Spleen (tissue), 11 donors: ENCODE data around the gene ATP10D. TPM values are rescaled to one million over a fixed set of nuclear protein-coding genes. Genes with fewer than 3 reads are reported as not detected.

ENCODE experiments used
- DNase-seq: peaks from one replicate; pipeline ENCODE4 v3.0.0-alpha.2; 2020
- H3K27ac ChIP-seq, 8 donors: fragments of 200-600 bp; sonication (generic) in 7 of 8; 1 replicate in 4 of 8; 2 replicates in 4 of 8; pipeline versions ENCODE4 v1.5.0 to v1.8.0; 2016 to 2021; ENCODE audit warnings: inconsistent platforms in 4 of 8, mild to moderate bottlenecking in 4 of 8, moderate library complexity in 1 of 8
- H3K27me3 ChIP-seq, 7 donors: fragments of 200-600 bp; sonication (generic) in 6 of 7; replicated peaks in 1 of 7; 1 replicate in 4 of 7; 2 replicates in 3 of 7; pipeline versions ENCODE4 v1.5.0 to v1.8.0; 2016 to 2021; ENCODE audit warnings: inconsistent platforms in 3 of 7, mild to moderate bottlenecking in 1 of 7
- H3K36me3 ChIP-seq, 6 donors: fragments of 200-600 bp; sonication (generic) in 5 of 6; 1 replicate in 4 of 6; 2 replicates in 2 of 6; pipeline versions ENCODE4 v1.5.0 to v1.8.0; 2016 to 2021; ENCODE audit warnings: inconsistent platforms in 2 of 6
- H3K4me1 ChIP-seq, 6 donors: fragments of 200-600 bp; sonication (generic) in 5 of 6; 1 replicate in 3 of 6; 2 replicates in 3 of 6; pipeline versions ENCODE4 v1.5.0 to v1.8.0; 2016 to 2021; ENCODE audit warnings: inconsistent platforms in 3 of 6
- H3K4me3 ChIP-seq, 8 donors: fragments of 200-600 bp; sonication (generic) in 7 of 8; 1 replicate in 4 of 8; 2 replicates in 4 of 8; pipeline versions ENCODE4 v1.5.0 to v1.8.0; 2016 to 2021; ENCODE audit warnings: inconsistent platforms in 4 of 8, mild to moderate bottlenecking in 4 of 8, moderate library complexity in 2 of 8
- H3K9me3 ChIP-seq, 8 donors: fragments of 200-600 bp; sonication (generic) in 7 of 8; 1 replicate in 4 of 8; 2 replicates in 4 of 8; pipeline versions ENCODE4 v1.5.0 to v1.8.0; 2016 to 2021; ENCODE audit warnings: inconsistent platforms in 4 of 8
- POLR2A ChIP-seq, 3 donors: fragments of 450-650 bp; IDR thresholded peaks; one replicate each; pipeline ENCODE4 v1.5.1; 2017; ENCODE audit warnings: antibody characterized with exemption in 3 of 3, mild to moderate bottlenecking in 1 of 3
- POLR2AphosphoS5 ChIP-seq, 3 donors: sonication (generic); formaldehyde crosslinking; IDR thresholded peaks; one replicate each; pipeline ENCODE4 v1.5.1; 2017; ENCODE audit warnings: antibody characterized with exemption in 3 of 3
- WGBS, 5 donors: extraction: QIAGEN DNeasy Blood & Tissue Kit in 3 of 5; methylation state at CpG; one replicate each; pipeline versions ENCODE4 v1.1.5 to v1.1.7; 2013 to 2018; 5-methylcytosine and 5-hydroxymethylcytosine counted together
- intact Hi-C: fragments of 100-400 bp; cut with DNase I; formaldehyde crosslinking; loops from one replicate; pipeline ENCODE4 v1.15.0; 2023; ENCODE audit warnings: low total_unique reads
- polyA plus RNA-seq, 3 donors: library from polyadenylated mRNA; stranded (reverse); fragments of 200-250 nt; gene quantifications; one replicate each; pipeline ENCODE4 v1.2.1, GENCODE V29; 2013
- total RNA-seq, 7 donors: library from RNA; depleted of rRNA in 3 of 7; stranded (reverse); fragments of >200 nt in 3 of 7; fragmentation: NEBNext Ultra II Directional in 4 of 7; extraction: Animal tissue kit (Norgen Biotek cat#: 25700) in 4 of 7; gene quantifications; one replicate each; pipeline versions ENCODE4 v1.1.0 to v1.2.1, GENCODE V29; 2016 to 2021
- TF ChIP-seq, protein P1 (sequence below), 11 experiments: fragments of 200-600 bp in 7 of 11; fragments of 450-650 bp in 4 of 11; sonication (generic) in 4 of 11; IDR thresholded peaks in 8 of 11; conservative IDR thresholded peaks in 3 of 11; 1 replicate in 7 of 11; 2 replicates in 4 of 11; pipeline versions ENCODE4 v1.4.0 to v1.8.0; 2016 to 2021; ENCODE audit warnings: antibody characterized with exemption in 11 of 11, inconsistent platforms in 4 of 11, mild to moderate bottlenecking in 1 of 11
- donor health status: healthy with polysubstance abuse.
- donor health status: DM: no; HTN: no; CAD: no; lungs with moderate emphysema.
- donor health status: DM: no; HTN: no; CAD: no.
- donor health status: Bipolar disorder and iron deficiency.
- donor health status: healthy.
- donor health status: DM: no; HTN: no; CAD: no.
- donor health status: DM: yes; HTN: yes; CAD: no.

ATP10D gene
- total and polyA plus RNA-seq, 10 donors: 4.6 to 79.1 (median 51.2) TPM

DNA sequence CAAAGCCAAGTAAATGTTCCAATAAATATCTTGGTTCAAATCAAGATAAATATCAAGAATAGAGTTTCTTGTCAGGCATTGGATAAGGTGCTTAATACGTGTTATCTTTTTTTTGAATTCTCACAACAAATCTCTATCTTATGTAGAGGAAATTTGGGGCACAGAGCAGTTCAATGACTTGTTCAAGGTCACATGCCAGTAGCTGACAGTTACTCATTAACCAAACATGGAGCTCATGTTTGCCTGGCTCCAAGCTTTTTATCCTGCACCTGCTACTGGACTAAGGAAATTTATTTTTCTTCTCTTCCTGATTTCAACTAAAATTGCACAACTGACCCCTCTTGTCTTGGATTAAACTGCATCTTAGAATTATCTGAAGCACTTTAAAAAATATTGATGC is 76.3 kb downstream of the ATP10D start:
- TF ChIP-seq POLR2A (IDR thresholded peaks at IDR 0.05) (no peak), POLR2AphosphoS5 (IDR thresholded peaks at IDR 0.05) (no peak)
- TF ChIP-seq, protein P1, sequence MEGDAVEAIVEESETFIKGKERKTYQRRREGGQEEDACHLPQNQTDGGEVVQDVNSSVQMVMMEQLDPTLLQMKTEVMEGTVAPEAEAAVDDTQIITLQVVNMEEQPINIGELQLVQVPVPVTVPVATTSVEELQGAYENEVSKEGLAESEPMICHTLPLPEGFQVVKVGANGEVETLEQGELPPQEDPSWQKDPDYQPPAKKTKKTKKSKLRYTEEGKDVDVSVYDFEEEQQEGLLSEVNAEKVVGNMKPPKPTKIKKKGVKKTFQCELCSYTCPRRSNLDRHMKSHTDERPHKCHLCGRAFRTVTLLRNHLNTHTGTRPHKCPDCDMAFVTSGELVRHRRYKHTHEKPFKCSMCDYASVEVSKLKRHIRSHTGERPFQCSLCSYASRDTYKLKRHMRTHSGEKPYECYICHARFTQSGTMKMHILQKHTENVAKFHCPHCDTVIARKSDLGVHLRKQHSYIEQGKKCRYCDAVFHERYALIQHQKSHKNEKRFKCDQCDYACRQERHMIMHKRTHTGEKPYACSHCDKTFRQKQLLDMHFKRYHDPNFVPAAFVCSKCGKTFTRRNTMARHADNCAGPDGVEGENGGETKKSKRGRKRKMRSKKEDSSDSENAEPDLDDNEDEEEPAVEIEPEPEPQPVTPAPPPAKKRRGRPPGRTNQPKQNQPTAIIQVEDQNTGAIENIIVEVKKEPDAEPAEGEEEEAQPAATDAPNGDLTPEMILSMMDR (IDR thresholded peaks at IDR 0.05 in 8 of 11, conservative IDR thresholded peaks at IDR 0.05 in 3 of 11): no peak
- intact Hi-C loops: loop anchor here (10.0 kb wide), 1 partner anchor 97 kb away; the partner anchor contains the start of gene COMMD8
- no peaks in the 10 kb centered on the region for H3K9me3 ChIP-seq
- H3K27me3 ChIP-seq: no peaks in the 10 kb centered on the region
- peaks cover 0 to 73% (median 15%) of the 10 kb centered on the region in 6 donors for H3K36me3 ChIP-seq
- no peak overlapping the region for H3K4me3 ChIP-seq
- 32 to 83% (median 72%) methylated on average over 1 of the region's 1 CpG for WGBS, 5 donors
- peak overlapping the region in 1 of 8 donors; percentile 18 for H3K27ac ChIP-seq
- H3K4me1 ChIP-seq: peaks cover 0 to 11% (median 8%) of the 10 kb centered on the region in 6 donors
- DNase-seq: no peak

DNA sequence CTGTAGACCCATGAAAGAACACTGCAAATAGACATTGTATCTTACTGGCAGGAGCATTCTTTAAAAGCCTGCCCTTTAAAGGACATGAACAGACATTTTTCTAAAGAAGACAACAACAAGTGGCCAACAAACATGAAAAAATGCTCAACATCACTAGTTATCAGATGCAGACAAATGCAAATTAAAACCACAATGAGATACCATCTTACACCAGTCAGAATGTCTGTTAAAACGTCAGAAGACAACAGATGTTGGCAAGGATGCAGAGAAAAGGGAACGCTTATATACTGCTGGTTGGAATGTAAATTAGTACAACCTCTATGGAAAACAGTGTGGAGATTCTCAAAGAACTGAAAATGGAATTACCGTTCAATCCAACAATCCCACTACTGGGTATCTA is 77.2 kb downstream of the ATP10D start:
- Histone ChIP-seq H3K36me3 (peaks cover 0 to 81% (median 19%) of the 10 kb centered on the region in 6 donors), H3K9me3 (no peaks in the 10 kb centered on the region), H3K4me3 (no peak overlapping the region), H3K27me3 (no peaks in the 10 kb centered on the region), H3K27ac (no peak overlapping the region), H3K4me1 (peaks cover 0 to 11% (median 8%) of the 10 kb centered on the region in 6 donors)
- no peak for DNase-seq
- WGBS, 5 donors: 60 to 66% (median 65%) methylated on average over 3 of the region's 3 CpGs
- intact Hi-C loops: loop anchor here (10.0 kb wide), 1 partner anchor 97 kb away; the partner anchor contains the start of gene COMMD8
- TF ChIP-seq, protein P1 (IDR thresholded peaks at IDR 0.05 in 8 of 11, conservative IDR thresholded peaks at IDR 0.05 in 3 of 11): no peak
- no peak for TF ChIP-seq POLR2AphosphoS5 (IDR thresholded peaks at IDR 0.05)
- TF ChIP-seq POLR2A (IDR thresholded peaks at IDR 0.05): no peak

DNA sequence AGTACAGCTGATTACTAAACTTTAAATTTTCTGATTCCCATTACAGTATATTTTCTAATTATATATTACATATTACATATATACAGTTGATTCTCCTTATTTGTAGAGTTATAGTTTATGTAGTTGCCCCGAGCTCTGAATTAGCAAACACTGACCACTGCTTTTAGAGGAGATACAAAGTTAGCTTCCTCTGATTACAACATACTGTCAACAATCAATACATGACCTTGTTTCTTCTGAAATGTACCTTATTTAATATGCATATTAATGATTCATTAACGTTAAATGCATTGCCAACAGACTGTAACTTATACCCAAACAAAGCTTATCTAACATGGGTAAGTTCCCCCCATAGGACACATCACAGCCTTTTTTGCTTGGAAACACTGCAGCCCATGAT is 81.5 kb downstream of the ATP10D start:
- no peak for TF ChIP-seq POLR2AphosphoS5 (IDR thresholded peaks at IDR 0.05)
- TF ChIP-seq POLR2A (IDR thresholded peaks at IDR 0.05): no peak
- TF ChIP-seq, protein P1 (IDR thresholded peaks at IDR 0.05 in 8 of 11, conservative IDR thresholded peaks at IDR 0.05 in 3 of 11): no peak
- no peak overlapping the region for H3K27ac ChIP-seq

DNA sequence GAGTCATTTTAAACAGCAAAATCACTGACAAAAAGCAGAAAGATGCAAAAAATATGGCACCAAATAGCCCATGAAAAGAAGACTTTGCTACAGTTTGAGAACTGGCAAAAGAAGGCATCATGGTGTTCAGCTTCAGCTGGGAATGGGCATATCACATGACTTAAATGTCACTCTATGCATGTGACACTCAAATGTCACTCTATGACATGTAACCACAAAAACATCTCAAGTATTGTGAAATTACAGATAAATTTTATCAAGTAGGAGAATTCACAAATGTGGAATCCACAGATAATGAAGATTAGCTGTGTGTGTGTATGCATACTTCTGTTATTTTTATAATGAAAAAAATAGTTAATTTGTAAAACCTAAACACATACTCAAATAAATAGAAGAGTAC is 81.9 kb downstream of the ATP10D start:
- TF ChIP-seq, protein P1 (IDR thresholded peaks at IDR 0.05 in 8 of 11, conservative IDR thresholded peaks at IDR 0.05 in 3 of 11): no peak
- no peak for TF ChIP-seq POLR2AphosphoS5 (IDR thresholded peaks at IDR 0.05)
- H3K27me3 ChIP-seq: no peaks in the 10 kb centered on the region
- DNase-seq: no peak
- peaks cover 0 to 11% (median 8%) of the 10 kb centered on the region in 6 donors for H3K4me1 ChIP-seq
- H3K4me3 ChIP-seq: no peak overlapping the region
- H3K9me3 ChIP-seq: no peaks in the 10 kb centered on the region
- peaks cover 2 to 81% (median 38%) of the 10 kb centered on the region in 6 donors for H3K36me3 ChIP-seq
- no peak overlapping the region for H3K27ac ChIP-seq
- intact Hi-C loops: loop anchor here (10.0 kb wide), 1 partner anchor 102 kb away; the partner anchor contains the start of gene COMMD8

More for the DNA sequence above, 81.5 kb downstream of the ATP10D start:
- Histone ChIP-seq H3K36me3 (peaks cover 0 to 81% (median 36%) of the 10 kb centered on the region in 6 donors), H3K27me3 (no peaks in the 10 kb centered on the region), H3K9me3 (no peaks in the 10 kb centered on the region), H3K4me1 (peaks cover 0 to 11% (median 8%) of the 10 kb centered on the region in 6 donors), H3K4me3 (no peak overlapping the region)
- no peak for DNase-seq
- 87 to 96% (median 89%) methylated on average over 2 of the region's 2 CpGs for WGBS, 5 donors
- intact Hi-C loops: loop anchor here (10.0 kb wide), 1 partner anchor 102 kb away; the partner anchor contains the start of gene COMMD8
